Measurements from ENCODE around the gene LRIG1. TPM values are rescaled to one million over a fixed set of nuclear protein-coding genes. Genes with fewer than 3 reads are reported as not detected.
A peak's percentile ranks its signal among the peaks of the same experiment; 100 is the strongest.

The LRIG1 gene
- total RNA-seq, 1 donor from 2014 or later: 10.9 TPM

DNA sequence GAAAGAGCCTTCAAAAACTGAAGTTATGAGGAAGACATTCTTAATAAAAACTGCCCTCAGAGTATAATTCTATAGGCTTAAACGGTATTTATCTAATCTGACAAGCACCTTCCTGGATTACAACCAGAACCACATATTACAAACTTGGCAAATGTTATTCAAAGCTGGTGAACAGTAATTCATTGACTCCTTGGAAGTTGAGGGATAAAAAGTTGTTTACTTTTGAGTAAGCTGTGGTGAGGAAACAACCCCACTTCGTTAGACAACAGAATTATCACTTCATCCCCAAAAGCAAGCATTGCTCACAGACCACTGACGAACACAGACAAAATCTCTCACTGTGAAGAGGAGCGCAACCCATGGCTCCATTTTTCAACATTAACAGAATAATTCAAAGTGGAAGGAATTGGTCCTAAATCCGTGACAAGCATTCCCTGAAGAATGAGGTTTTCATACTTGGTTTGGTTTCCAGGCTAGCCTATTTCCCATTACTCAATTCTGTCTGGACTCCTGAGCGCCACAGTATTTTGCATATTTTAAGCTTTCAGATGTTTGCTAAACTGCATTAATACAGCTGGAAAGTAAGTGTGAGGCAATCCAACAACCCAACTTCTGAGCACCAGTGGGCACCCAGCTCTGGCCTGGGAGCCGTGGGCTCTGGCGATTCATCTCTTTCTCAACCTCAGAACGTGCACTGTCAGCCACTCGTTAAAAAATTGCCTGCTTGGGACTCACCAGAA lies 32.7 kb downstream of the LRIG1 start:
- no peak for ATAC-seq

- ATAC-seq: no peak
These were observed 34.1 kb downstream of the LRIG1 start for GRCh38 chr3:66466606-66467270.

DNA sequence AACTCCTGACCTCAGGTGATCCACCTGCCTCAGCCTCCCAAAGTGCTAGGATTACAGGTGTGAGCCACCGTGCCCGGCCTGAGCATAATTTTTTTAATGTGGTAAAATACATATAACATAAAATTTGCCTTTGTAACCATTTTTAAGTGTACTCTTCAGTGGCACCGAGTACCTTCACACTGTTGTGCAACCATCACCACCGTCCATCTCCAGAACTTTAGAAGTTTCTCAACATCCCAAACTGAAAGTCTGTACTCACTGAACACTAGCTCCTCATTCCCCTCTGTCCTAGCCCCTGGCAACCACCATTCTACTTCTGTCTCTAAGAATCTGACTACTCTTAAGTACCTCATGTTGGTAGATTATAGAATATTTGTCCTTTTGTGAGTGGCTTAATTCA lies 35.2 kb downstream of the LRIG1 start:
- ATAC-seq: no peak

DNA sequence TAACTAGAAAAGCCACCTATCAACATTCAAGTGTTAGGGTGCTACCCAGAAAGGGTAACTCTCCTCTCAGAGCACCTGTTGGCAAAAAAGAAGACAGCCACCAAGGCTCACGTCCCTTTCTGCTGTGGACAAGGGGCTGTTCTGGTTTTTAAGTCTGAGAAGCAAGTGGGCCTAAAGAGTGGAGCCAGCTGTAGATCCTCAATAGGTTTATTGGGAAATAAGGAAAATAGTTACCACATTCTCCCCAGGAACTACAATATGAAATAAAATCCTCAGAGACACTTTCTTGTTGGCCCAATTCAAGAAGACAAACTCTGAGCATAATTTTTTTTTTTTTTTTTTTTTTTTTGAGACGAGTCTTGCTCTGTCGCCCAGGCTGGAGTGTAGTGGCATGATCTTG lies 35.8 kb downstream of the LRIG1 start:
- no peak for ATAC-seq

DNA sequence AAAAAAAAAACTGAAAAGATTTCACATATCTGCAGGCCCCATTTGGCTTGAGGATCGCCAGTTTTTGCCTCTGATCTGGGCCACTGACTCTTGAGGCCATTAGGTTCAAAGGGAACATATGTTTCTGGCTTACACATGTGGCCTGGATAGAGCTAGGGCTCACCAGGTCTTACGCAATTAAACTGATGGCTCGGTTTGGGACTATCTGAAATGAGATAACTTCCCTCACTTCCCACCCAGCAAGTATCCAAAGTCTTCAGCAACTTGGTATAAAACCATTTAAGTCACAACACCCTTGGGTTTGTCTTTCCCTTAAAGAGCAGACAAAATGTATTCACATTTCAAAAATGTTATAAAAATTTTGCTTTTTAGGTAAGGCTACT lies 36.3 kb downstream of the LRIG1 start:
- ATAC-seq: peak; percentile 30

- ATAC-seq: peak; percentile 74
These were observed 36.9 kb downstream of the LRIG1 start for GRCh38 chr3:66463730-66464511.

DNA sequence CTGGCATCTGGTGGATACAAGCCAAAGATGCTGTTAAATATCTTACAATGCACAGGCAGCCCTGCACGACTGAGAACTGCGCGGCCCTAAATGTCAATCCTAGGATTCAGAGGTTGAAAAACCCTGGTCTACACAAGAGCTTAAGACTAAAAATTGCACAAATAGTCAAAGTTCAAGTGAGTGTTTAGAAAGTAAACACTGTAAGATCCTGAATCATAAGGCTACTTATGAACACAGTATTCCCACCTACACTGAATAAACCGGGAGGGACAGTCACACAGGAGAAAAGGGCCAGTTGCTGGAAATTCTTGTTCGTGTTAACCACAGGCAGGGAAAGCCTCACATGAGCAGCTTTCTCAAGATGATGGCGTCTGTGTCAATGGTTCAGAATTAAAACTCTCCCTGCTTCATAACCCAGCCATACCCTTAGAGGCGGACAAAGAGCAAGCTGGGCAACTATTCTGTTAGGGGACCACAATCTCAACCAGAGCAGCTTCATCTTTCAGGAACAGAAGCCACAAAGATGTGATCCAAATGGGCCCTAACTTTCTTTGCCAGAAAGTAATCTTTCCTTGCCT lies 37.7 kb downstream of the LRIG1 start:
- ATAC-seq: no peak

DNA sequence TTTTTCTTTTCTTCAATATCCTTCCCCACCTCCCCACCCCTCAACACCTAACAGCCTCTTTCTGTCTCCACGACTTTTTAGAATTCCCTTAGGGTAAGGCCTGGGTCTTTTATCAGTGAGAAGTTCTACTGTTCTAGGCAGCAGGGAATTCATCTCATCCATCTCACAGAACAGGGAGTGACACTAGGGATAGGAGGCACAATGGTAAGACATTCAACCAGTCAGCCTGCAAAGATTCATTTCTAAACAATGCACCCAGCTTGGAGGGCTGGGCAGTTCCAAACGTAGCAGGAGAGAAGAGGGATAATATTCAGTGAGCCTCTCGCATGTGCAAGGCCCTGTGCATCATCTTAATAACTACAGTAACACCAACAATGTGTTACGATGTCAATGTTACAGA lies 43.6 kb downstream of the LRIG1 start:
- no peak for ATAC-seq

- ATAC-seq: no peak
These were observed 44.1 kb downstream of the LRIG1 start for GRCh38 chr3:66456711-66457173.

- ATAC-seq: no peak
These were observed 46.4 kb downstream of the LRIG1 start for GRCh38 chr3:66454464-66454859.

DNA sequence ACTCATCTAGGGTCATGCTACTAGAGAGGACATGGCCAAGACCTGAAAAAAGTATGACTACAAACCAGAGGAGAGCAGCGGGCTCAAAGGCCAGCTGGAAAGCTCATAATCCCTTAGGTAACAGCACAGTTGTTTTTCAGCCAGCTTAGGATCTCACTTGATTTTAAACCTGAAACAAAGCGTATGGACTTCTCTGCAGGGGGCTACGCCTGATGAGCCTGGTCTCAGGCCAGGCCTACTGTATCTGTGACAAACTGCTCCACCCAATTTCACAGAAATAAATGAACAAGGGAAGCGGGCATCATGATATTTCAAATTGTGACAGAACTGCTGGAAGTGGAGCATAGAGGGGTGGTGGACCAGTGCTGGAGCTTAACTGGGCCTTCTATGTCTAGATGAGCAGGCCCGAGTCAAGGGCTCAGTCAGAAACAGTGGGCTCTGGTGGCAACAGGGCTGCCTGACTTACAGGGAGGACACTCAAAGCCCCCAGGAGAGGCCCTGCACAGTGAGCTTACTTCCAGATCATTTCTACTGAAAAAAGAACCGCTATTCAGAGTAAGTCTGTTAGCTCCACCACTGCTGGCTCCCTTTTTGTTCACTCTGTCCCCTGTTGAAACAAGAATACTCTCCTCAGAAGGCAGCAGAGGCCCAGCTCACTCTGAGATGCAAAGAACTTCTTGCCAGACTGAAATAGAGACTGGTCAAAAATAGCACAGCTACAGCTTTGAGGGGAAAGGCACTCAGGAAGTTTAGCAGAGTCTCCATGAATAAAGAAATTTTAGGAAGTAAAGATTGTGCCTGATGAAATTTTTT lies 47.0 kb downstream of the LRIG1 start:
- ATAC-seq: no peak

- no peak for ATAC-seq
These were observed 48.4 kb downstream of the LRIG1 start for GRCh38 chr3:66452303-66453011.

GRCh38 chr3:66451766-66452165 lies 49.1 kb downstream of the LRIG1 start:
- ATAC-seq: no peak

DNA sequence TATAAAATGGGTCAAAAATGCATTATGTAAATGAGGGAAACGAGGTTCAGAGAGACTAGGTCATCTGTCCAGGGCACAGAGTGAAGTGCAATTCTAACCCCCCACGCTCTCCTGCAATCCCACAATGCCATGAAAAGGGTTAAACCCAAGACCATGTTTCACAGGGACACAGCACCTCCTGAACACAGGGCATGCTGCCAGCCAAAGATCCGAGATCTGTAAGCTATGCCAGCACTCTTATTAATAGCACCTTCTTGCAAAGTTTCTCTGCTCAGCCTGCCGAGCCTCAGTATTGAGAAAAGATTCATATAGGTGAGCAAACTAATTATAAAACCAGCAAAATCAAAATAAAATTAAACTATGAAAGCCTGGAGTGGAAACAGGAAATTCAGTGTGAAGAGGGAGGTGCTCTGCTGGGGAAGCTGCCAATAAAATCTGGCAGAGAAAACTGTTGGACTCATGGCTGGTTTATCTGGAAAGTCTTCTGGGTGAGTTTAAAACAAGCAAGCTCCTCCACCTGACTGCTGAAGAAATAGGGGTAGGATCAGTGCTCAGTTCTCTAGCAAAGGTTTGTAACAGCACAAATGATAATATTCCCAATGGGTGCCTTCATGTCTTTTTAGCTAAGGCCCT lies 50.3 kb downstream of the LRIG1 start:
- ATAC-seq: peak; percentile 92

GRCh38 chr3:66449411-66449974 lies 51.3 kb downstream of the LRIG1 start:
- no peak for ATAC-seq

DNA sequence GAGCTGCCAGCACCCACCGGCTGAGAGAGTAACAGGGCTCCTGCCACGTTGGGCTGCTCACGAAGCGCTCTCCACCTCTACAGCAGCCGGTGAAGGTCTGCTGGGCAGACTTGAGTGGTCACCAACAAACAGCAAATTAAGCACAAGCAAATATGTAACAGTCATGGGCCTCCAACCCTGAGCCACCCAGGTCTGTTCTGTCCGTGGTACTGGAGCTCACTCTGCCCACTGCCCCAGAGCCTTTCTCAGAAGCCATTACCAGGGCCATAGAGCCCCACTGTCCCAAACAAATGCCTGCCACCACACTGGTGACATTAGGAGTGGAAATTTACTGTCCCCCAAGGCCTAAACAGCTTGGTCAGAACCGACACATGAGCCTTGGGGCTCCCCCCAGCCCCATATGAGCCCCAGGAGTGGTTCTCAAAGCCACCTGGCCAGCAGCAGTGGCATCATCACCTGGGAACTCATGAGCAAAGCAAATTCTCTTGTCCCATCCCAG lies 56.6 kb downstream of the LRIG1 start:
- ATAC-seq: no peak

GRCh38 chr3:66443118-66443803 lies 57.6 kb downstream of the LRIG1 start:
- ATAC-seq: no peak

DNA sequence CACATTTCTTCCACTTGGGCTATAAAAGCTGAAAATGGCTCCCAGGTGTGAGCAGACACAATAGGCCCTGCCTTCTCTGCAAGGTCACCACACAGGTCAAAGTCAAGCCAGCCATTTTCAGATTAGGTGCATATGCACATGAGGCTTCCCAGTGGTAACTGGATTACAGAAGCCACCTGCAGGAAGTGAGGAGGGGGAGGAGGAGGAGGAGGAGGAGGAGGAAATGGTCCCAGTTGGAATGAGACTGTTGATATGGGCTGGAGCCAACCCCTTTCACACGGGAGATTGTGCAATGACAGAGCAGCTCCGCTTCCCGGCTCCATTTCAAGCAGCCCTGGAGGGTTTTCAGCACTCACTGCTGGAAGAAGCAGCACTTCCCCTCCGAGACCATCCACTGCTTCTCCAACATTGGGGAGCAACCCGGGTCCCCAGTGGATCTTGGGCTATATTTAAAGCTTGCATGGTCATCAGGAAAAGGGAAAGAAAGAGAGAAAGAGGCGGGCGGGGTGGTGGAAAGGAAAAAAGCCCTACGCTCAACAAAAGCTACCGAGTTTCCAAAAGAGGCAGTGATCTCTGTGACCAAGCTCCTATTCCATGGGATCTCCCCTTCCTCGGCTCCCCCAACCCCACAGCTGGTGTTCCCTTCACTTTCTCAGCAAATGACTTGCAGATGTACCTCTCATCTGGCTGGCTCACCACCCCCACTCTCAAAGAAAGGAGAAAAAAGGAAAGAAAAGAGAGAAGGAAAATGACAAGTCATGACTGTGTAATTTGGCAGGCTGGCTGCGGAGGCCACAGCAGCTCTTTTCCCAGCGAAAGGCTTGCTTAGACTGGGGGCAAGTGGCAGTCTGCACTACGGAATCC lies 58.3 kb downstream of the LRIG1 start:
- peak; percentile 76 for ATAC-seq

- ATAC-seq: no peak
These were observed 59.1 kb downstream of the LRIG1 start for GRCh38 chr3:66441692-66442091.
